GM12872 (cell line): Measurements from ENCODE around the gene IMMT.
A peak's percentile ranks its signal among the peaks of the same experiment; 100 is the strongest.

Source experiments
- TF ChIP-seq, protein P1 (sequence below): IDR thresholded peaks from 3 replicates; pipeline ENCODE4 v1.5.1; 2011; ENCODE audit warnings: low read depth, mild to moderate bottlenecking, low read length, moderate library complexity; ENCODE audit not compliant: insufficient read depth

IMMT gene

DNA sequence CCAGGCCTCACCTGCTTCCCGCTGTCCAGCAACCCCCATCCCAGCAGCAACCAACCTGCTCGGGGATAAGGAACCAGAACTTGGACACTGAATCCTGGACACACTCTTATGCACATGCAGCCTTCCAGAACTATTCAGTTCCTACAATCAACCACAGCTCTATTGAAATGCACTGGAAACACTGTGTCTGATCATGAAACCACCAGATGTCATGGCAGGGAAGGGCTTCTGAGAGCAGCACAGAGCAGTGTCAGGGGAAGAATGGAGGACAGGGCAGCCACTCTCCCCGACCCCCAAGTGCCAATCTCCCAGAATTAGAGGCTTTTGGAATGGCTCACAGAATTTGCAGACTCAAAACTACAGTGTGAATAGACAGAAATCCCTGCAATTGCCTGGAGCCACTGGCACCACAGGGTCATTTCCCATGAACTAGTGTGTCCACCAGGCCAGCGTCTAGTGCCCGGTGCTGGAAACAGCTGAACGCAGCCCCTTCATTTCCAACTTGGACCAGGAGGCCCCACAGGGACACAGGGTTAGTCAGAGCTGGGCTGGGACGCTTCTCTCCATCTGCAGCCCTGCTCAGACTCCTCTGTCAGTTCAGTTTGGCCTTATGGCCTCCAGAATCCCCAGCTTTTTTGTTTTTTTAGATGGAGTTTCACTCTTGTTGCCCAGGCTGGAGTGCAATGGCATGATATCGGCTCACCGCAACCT lies 29.5 kb upstream of the IMMT start:
- TF ChIP-seq, protein P1, sequence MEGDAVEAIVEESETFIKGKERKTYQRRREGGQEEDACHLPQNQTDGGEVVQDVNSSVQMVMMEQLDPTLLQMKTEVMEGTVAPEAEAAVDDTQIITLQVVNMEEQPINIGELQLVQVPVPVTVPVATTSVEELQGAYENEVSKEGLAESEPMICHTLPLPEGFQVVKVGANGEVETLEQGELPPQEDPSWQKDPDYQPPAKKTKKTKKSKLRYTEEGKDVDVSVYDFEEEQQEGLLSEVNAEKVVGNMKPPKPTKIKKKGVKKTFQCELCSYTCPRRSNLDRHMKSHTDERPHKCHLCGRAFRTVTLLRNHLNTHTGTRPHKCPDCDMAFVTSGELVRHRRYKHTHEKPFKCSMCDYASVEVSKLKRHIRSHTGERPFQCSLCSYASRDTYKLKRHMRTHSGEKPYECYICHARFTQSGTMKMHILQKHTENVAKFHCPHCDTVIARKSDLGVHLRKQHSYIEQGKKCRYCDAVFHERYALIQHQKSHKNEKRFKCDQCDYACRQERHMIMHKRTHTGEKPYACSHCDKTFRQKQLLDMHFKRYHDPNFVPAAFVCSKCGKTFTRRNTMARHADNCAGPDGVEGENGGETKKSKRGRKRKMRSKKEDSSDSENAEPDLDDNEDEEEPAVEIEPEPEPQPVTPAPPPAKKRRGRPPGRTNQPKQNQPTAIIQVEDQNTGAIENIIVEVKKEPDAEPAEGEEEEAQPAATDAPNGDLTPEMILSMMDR = 0 out of 3 replicates have a peak, but pooled peaks have one; percentile 7

DNA sequence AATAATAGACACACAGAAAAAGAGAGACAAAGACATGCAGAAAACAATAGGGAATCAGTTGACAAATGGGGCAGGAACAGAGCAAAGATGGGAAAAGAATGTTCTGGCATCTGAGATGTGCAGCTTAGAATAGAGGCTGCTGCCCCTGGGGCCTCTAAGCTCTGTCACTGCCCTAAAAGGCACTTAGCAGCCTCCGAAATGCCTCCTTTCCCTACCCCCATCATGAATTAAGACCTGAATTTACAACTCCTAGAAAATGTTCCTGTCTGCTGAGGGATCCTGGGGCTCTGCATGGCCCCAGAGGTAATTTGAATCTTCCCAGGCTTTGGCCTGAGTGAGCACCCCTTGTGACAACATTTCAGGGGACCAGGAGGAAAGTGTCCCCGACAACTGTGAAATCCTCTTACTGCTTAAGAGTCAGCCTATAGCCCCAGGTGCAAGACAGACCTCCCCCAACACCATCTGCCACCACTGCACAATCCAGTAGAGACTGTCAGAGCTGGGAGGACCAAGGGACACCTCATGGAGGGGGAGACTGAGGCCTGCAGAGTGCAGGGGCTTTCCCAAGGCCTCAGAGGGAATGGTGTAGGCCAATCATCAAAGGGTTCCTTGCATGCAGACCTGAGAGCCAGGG lies 28.8 kb upstream of the IMMT start:
- TF ChIP-seq, protein P1 = no peak

DNA sequence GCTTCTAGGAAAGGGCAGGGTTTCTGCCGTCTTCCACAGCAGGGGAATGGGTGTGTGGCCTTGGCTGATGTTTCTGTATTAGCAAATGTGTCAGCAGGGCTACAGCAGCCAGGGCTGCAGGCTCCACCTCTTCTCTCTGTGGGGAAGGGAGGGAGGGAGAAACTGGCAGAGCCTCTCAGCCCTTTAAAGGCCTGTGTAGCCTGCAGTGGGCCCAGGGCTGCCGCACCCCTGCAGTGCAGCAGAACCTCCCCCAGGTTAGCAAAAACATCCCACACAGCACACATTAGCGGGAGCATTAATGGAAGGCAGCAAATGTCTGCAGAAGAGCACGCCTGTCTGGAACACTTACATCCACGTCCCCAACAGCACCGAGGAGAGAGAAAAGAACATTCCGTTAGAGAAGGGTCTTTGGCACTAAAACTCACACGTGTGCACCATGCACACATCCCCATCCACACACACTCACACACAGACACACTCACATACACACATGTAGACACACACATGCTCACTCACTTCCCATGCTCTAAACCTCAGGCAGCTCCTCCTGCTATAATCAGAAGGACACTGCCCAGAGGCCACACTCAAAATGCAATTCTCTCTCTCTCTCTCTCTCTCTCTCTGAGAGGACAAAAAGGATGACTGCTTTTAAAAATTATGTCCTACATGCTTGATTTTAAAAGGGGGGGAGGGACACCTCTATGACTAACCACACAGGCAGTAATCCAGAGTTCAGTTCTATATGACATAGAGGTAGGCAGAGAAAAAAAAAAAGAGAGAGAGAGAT lies 28.1 kb upstream of the IMMT start:
- TF ChIP-seq, protein P1 = no peak

DNA sequence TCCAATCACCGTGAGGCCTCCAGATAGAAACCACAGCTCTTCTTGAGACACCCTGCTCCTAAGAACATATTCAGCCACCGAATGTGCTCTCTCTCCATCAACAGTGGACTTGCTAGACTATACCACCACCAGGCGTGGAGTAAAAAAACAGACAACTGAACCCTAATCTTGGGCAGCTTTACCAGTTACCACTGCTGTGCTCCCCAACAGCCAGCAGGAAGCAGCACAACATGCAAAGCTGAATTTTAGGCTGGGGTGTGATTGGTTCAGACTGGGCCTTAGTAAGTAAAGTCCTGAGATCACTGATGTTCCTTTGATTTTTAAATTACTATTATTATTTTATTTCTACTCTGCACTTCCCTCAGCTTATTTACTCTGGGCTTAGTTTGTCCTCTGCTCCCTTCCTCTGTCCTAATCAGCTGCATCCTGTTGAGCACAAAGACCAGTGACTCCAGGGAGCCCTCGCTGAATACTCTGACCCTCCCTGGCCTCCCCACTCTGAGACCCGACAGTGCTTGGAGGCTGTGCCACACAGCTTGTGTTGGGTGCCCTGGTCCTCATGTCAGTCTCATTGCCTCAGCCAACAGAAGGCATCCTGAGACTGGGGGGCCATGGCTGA lies 25.9 kb upstream of the IMMT start:
- TF ChIP-seq, protein P1 = peak; percentile 96

DNA sequence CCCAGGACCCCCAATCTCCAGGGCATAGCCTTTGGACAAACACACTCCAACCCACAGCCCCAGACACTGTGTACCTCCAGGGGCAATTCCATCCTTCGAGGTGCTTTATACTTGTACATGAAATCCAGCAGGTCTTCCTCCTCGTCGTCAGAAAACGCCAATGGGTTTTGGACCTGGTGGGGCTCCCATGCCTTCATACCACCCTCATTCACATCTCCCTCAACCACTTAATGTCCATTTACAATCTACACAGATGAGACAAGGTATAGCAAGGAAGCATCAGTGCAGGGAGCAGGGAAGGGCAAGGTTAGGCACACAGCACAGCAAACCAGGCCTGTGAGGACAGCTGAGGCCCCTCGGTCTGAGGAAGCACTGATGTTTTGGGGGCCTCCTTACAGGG lies 24.6 kb upstream of the IMMT start:
- TF ChIP-seq, protein P1 = no peak

DNA sequence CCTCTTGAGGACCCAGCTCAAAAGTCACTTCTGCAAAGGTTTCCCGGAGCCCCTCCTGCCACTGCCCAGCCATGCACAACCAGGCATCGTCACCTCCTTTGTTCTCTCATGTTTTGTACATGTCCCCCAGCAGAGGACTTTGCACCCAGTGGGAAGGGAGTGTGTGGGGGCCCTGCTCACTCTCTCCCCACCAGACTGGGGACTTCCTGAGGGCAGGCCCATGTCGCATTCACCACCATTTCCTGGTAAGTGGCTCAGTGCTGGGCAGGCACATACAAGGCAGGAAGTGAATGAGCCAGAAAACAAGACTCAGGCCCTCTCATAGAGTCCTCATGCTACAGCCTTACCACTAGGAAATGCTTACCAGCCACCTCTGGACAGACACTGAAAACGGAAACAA lies 22.9 kb upstream of the IMMT start:
- TF ChIP-seq, protein P1 = no peak
